H1 (cell line): Measurements from ENCODE around the gene TMEM134. TPM values are rescaled to one million over a fixed set of nuclear protein-coding genes. Genes with fewer than 3 reads are reported as not detected.

Experiments
- ASH2L ChIP-seq: fragments of 200-600, 300-600 bp; sonication (generic); IDR thresholded peaks from one replicate; pipeline ENCODE4 v1.7.1; 2017; ENCODE audit warnings: low read length
- ATF3 ChIP-seq: IDR thresholded peaks from 2 replicates; pipeline ENCODE4 v1.6.1; 2011; ENCODE audit warnings: low read depth, mild to moderate bottlenecking, low read length; ENCODE audit not compliant: insufficient read depth
- EGR1 ChIP-seq: IDR thresholded peaks from 2 replicates; pipeline ENCODE4 v1.6.1; 2011; ENCODE audit warnings: low read depth, low read length, borderline replicate concordance
- EP300 ChIP-seq, 2 experiments: IDR thresholded peaks; 1 replicate in 1 of 2; 2 replicates in 1 of 2; pipeline ENCODE4 v1.6.1; 2011 to 2012; ENCODE audit warnings: low read depth in 2 of 2, low read length in 2 of 2, mild to moderate bottlenecking in 2 of 2, borderline replicate concordance in 1 of 2, inconsistent platforms in 1 of 2, moderate library complexity in 1 of 2
- NANOG ChIP-seq: IDR thresholded peaks from 2 replicates; pipeline ENCODE4 v1.6.1; 2011; ENCODE audit warnings: low read length, low read depth, mild to moderate bottlenecking, inconsistent platforms; ENCODE audit not compliant: insufficient read depth, poor library complexity, severe bottlenecking
- polyA plus RNA-seq, 7 experiments: library from polyadenylated mRNA; depleted of rRNA in 3 of 7; stranded (reverse) in 5 of 7; unstranded in 2 of 7; fragments of >200 nt in 5 of 7; fragments of 200-250 nt in 2 of 7; gene quantifications; 1 replicate in 5 of 7; 2 replicates in 1 of 7; 4 replicates in 1 of 7; pipeline versions ENCODE4 v1.2.1 to v1.2.3, GENCODE V29; 2011 to 2013; ENCODE audit warnings: missing spikeins in 2 of 7, mixed read lengths in 2 of 7
- total RNA-seq: library from RNA; stranded (reverse); fragmentation: NEBNext Ultra II Directional; extraction: Animal tissue kit (Norgen Biotek cat#: 25700); gene quantifications from 2 replicates; pipeline ENCODE4 v1.2.1, GENCODE V29; 2021

TMEM134 gene
- total and polyA plus RNA-seq, 2 of the 8 experiments (the other 6 are each of a cell fraction or from before 2014, with no cell fraction given): 32.4 to 229 TPM

GRCh38 chr11:67436459-67437081 lies 32.5 kb downstream of the TMEM134 start (continued):
- TF ChIP-seq ASH2L (peak; percentile 42), EP300 (IDR thresholded peaks at IDR 0.05; ENCODE audit: borderline replicate concordance in 1 of 2, low read depth in 2 of 2, low read length in 2 of 2) (peak; percentile 49 to 79; a peak in 2 of 3 replicates), ATF3 (no peak), NANOG (no peak), EGR1 (no peak)
